Endothelial cell of umbilical vein (primary cell): ENCODE results near the gene STK40.

ENCODE experiments used
- CTCF ChIP-seq, 2 donors: IDR thresholded peaks; 1 replicate in 1 of 2; 2 replicates in 1 of 2; pipeline ENCODE4 v1.5.1; 2011; ENCODE audit warnings: low read length in 2 of 2, mild to moderate bottlenecking in 2 of 2, moderate library complexity in 2 of 2, control low read depth in 1 of 2, inconsistent platforms in 1 of 2, low read depth in 1 of 2; ENCODE audit not compliant: insufficient read depth in 1 of 2; ENCODE audit errors: extremely low read depth in 1 of 2
- POLR2A ChIP-seq: IDR thresholded peaks from 2 replicates; pipeline ENCODE4 v1.6.1; 2012; ENCODE audit warnings: low read depth, mild to moderate bottlenecking, control low read depth, low read length

DNA sequence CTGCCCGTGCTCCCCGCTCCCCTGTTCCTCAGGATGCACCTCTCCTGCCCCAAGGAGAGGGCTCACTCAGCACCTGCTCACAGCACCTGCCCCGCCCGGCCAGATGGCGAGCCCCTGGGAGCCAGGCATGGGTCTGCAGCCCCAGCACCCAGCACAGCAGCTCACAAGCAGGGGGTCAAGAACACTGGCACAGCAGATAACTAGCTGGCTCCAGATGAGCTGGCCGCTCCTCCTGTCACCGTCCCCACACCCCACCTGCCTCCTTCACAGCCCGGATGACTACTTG, 41.4 kb downstream of the STK40 start:
- no peak for TF ChIP-seq POLR2A
- no peak for TF ChIP-seq CTCF (IDR thresholded peaks at IDR 0.05; ENCODE audit: extremely low read depth in 1 of 2, insufficient read depth in 1 of 2, low read depth in 1 of 2, low read length in 2 of 2)
